Jurkat, Clone E6-1 (cell line): ENCODE measurements around the gene NANS. TPM values are rescaled to one million over a fixed set of nuclear protein-coding genes. Genes with fewer than 3 reads are reported as not detected.
"Not testable (repeated sequence)": the region's sequence is repeated elsewhere in the genome, so short reads cannot be mapped to it uniquely, and the experiment has no call there.

Experiments used
- DNase-seq: peaks from one replicate; pipeline ENCODE4 v3.0.0-alpha.2; 2011; ENCODE audit warnings: low read depth, low spot score
- H3K4me3 ChIP-seq: 2 replicates; pipeline ENCODE4 v1.5.1; 2011; ENCODE audit warnings: mild to moderate bottlenecking, low read length, control low read depth, moderate library complexity
- polyA plus RNA-seq: library from polyadenylated mRNA; unstranded; fragments of >200 nt; gene quantifications from one replicate; pipeline ENCODE4 v1.2.1, GENCODE V29; 2012; ENCODE audit warnings: missing spikeins; ENCODE audit not compliant: insufficient read length, insufficient read depth

The NANS gene, protein sequence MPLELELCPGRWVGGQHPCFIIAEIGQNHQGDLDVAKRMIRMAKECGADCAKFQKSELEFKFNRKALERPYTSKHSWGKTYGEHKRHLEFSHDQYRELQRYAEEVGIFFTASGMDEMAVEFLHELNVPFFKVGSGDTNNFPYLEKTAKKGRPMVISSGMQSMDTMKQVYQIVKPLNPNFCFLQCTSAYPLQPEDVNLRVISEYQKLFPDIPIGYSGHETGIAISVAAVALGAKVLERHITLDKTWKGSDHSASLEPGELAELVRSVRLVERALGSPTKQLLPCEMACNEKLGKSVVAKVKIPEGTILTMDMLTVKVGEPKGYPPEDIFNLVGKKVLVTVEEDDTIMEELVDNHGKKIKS
- polyA plus RNA-seq: 64.5 TPM

DNA sequence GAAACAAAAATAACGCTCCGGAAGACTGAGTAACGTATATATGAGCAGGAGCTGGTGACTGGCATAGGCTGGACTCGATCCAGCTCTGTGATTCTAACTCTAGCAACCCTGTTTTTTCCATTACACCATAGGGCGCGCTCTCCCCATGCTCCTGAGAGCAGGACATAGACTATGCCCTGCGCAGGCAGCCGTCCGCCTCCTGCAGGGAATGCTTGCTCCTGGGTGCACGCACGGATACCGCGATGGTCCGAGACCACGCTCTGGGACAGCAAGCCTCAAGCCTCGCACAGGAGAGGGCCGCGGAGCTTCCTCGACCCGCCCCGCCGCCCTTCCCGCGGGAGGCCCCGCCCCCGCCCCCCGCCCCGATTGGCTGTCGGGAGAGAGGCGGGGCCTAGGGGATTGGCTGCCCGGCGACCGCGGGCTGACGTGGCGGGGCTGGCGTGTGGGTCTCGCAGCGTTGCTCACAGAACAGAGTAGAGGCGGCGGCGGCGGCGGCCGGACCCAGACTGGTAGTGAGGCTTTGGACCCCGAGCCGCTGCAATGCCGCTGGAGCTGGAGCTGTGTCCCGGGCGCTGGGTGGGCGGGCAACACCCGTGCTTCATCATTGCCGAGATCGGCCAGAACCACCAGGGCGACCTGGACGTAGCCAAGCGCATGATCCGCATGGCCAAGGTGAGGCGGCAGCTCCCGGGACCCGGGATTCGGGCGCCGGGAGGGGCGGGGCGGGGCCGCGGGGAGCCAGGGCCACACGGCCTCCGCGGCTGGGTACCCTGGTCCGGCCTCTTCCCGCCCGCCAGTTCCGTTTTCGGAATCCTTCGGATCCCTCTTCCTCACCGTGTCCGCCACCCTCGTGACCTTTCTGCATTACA is at the start of gene NANS:
NANS (plus strand) TSS at position 464 of the 869 bp plus-strand sequence; CDS start at position 541, 77 bp downstream.
- peak within 1 kb of the TSS; percentile 80 for H3K4me3 ChIP-seq
- DNase-seq: peak; percentile 65

DNA sequence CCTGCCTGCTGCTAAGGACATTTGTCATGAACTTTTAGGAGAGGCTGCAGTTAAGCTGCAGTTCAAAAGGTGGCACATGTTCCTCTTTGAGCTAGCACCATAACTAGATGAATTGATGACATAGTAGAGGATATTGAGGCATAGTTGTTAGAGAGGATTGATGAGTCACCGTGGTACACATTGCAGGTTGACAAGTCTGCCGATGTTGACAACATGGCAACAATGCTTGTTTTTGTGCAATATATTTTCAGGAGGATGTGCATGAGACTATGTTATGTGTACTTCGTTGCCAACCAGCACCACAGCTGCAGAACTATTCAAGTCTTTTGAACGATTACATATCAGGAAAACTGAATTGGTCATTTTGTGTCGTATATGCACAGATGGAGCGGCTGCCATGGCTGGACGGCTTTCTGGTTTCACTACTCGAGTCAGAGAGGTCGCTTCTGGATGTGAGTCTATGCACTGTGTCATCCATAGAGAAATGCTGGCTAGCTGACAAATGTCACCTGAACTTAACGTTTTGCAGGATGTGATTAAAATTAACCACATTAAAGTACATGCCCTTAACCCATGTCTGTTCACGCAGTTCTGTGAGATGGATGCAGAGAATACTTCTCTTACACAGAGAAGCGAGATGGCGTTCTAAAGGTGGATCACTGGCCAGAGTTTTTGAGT is 49.1 kb upstream of the NANS start:
- no peak overlapping the region for H3K4me3 ChIP-seq
- no peak for DNase-seq

DNA sequence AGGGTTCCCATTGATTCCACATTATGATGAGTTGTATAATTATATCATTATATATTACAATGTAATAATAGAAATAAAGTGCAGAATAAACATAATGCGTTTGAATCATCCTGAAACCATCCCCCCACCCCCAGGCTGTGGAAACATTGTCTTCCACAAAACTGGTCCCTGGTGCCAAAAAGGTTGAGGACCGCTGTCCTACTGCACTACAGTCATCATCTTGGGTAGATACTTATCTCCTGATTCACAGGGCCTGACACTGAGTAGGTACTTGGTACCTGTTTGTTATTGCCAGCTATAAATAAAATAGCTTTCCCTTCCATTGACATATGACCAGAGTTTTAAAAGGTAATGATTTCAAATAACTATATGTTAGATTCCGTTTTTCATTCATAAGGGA is 47.8 kb upstream of the NANS start:
- DNase-seq: no peak
- no peak overlapping the region for H3K4me3 ChIP-seq

DNA sequence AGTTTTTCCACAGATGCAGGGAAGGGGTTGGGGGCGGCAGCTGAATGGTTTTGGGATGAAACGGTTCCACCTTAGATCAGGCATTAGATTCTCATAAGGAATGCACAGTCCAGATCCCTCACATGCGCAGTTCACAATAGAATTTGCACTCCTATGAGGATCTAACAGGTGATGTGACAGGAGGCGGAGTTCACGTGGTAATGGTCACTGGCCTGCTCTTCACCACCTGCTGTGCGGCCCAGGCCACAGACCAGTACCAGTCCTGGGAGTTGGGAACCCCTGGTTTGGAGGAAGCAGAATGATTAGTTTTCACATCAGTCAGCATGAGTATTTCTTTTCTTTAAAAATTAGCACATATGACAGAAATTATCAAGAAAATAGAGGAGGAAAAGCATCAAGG is 47.1 kb upstream of the NANS start:
- no peak for DNase-seq

DNA sequence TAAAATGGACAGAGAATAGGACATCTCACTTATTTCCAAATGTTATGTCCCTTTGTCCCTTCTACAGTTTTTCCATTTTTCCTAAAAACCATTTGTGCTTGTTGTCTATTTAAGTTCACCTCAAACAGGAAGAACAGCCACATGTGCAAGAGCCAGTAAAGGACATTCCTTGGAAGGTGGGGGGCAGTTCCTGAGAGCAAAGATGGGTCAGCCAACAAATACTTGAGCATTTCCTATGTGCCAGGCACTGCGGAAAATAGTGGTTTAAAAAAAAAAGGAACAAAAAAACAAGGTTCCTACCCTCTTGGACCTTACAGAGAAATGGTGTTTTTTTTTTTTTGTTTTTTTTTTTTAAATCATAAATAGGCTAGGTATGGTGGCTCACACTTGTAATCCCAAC is 46.6 kb upstream of the NANS start:
- H3K4me3 ChIP-seq: no peak overlapping the region
- DNase-seq: no peak

More for the DNA sequence above, 47.1 kb upstream of the NANS start:
- H3K4me3 ChIP-seq: no peak overlapping the region

DNA sequence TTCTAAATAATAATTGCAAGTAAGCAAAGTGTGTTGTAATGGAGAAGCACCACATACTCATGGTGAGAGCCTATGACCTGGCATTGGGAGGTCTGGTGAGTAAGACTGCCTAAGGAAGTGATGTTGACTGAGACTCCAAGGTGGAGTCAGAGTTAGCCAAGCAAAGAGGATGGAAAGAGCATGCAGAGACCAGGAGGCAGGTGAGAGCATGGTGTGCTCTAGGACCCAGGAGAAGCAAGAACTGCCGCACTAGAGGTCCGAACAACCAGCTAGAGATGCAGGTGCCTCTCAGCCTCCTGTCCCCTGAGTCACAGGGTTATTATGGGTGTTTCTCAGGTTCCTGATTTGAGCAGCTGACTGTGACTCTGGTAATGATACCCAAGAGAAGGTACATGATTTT is 46.1 kb upstream of the NANS start:
- DNase-seq: no peak
- H3K4me3 ChIP-seq: no peak overlapping the region

DNA sequence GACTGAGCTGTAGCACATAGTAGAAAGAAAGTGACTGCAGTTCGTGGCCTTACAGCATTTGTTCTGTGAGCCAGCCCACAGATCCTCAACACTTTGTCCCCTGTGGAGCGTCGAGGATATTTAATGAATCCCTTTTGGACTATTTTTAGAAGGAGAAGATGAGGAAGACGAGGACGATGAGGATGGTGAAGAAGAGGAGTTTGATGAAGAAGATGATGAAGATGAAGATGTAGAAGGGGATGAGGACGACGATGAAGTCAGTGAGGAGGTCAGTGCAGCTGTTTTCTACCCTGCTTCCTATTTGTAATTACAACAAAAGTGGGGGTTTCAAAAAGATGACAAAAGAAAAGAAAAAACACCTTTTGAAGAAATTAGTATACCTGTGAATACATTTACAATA is 45.4 kb upstream of the NANS start:
- H3K4me3 ChIP-seq: no peak overlapping the region
- DNase-seq: no peak

DNA sequence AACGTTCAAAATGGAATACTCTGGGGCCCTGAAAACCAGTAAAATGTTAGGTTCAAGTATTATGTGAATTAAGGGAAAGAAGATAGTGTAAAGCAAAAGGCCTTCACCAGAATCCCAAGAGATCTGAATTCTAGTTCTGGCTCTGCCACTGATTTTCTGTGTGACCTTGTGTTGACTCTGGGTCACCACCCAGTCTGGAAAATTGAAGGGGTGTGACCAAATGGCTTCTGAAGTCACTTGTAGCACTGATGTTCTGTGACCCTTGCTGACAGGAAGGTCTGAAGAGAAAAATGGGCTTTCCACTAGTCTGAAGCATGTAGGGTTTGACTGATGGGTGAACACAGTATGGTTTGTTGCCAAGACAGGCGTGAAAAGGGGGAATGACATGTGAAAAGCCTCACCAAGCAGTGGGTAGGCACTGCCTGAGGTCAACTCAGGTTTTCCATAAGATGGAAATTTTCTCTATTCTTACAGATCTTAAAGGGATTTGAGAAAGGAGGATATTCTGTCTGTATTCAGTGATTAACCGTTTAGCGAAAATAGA is 40.3 kb upstream of the NANS start:
- no peak for DNase-seq

DNA sequence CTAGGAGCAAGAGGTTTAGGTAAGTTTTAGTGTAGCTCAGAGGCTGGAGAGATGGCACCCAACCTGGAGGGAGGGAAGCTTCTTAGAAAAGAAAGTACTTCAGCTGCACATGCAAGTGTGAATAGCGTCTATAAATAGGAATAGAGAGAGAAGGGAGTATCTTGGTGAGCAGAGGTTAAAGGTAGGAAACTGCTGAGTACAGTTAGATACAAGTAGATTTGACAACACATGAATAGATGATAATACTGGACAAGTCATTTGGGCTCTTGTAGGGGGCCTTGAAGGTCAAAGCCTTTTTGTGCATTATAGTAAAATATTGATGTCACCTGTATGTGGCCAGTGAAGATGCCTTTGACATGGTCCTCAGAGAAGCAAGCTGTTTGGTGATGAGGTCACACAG is 39.2 kb upstream of the NANS start:
- DNase-seq: no peak
- H3K4me3 ChIP-seq: no peak overlapping the region

More for the DNA sequence above, 40.3 kb upstream of the NANS start:
- H3K4me3 ChIP-seq: no peak overlapping the region

DNA sequence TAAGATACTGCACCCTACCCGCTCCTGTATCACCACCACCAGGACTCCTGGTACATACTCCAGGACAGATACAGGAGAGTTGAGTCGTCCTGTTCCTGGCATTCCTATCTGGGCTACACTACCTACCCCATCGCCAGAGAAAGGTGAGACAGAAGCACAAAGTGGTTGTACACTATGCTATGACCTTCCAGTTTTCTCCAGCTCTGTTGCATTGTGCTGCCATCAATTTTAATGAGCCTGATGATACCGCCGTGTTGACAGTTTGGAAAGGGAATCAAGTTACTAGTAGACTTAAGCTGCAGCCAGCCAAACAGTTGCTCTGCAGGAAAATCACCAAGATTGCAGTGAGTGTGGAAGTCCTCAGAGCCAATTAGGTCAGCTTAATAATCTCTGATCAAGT is 38.2 kb upstream of the NANS start:
- no peak overlapping the region for H3K4me3 ChIP-seq
- no peak for DNase-seq

DNA sequence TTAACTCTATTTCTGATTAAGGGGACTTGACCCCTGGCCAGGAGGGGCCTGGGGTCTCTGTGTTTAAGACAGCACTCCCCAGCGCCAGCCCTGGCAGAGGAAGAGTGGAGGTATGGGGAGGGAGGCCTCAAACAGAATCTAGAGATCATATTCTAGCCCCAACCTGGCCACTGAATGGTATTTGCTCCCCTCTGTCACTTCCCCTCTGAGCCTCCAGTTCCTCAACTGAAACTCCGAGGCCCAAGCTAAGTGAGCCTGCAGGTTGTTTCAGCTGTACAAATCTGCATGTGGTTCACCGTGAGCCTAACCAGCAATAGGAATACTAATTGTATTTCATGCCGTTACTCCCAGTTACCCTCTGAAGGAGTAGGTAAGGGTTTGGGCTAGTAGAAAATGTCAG is 37.4 kb upstream of the NANS start:
- H3K4me3 ChIP-seq: no peak overlapping the region
- no peak for DNase-seq

DNA sequence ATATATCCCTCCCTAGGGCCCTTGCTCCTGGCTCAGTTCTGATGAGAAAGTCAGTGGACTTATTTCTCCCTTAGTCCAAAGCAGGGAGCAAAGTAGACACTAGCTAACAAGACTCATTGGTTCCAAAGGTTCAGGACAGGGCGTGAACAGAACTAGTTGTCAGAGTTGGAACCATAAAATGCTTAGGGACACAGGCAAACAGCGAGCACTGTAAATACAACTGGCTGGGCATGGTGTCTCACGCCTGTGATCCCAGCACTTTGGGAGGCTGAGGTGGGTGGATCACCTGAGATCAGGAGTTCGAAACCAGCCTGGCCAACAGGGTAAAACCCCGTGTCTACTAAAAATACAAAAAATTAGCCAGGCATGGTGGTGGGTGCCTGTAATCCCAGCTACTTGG is 36.7 kb upstream of the NANS start:
- DNase-seq, H3K4me3 ChIP-seq: not testable (repeated sequence)

DNA sequence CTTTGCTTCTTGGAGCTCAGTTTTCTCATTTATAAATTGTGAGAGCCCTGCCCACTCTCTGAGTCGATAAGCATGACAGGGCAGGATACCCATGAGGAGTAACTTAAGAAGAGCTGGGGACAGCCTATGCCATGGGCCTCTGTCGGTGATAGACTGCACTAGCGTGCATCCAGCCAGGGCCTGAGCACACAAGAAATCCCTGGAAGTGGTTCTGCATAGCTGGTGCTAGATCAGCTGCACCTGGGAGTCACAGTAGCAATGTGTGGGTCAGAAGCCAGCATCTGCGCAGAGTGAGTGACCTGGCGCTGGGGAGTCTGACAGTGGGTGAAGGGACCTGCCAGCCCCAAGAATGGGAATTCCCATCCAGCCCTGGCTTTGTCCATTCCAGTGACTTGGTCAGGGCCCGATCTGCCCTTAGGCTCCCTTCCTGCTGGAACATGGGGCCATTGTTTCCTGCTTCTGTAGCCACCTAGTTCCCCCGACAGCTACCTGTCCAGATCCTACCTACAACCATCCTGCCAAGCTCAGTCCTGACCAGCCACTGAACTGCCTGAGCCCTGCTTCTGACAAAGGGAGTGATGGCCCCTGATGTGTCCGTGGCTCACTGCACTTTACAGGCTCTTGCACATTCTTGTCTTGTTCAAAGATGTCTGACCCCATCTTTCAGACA is 35.9 kb upstream of the NANS start:
- no peak for DNase-seq
- no peak overlapping the region for H3K4me3 ChIP-seq

DNA sequence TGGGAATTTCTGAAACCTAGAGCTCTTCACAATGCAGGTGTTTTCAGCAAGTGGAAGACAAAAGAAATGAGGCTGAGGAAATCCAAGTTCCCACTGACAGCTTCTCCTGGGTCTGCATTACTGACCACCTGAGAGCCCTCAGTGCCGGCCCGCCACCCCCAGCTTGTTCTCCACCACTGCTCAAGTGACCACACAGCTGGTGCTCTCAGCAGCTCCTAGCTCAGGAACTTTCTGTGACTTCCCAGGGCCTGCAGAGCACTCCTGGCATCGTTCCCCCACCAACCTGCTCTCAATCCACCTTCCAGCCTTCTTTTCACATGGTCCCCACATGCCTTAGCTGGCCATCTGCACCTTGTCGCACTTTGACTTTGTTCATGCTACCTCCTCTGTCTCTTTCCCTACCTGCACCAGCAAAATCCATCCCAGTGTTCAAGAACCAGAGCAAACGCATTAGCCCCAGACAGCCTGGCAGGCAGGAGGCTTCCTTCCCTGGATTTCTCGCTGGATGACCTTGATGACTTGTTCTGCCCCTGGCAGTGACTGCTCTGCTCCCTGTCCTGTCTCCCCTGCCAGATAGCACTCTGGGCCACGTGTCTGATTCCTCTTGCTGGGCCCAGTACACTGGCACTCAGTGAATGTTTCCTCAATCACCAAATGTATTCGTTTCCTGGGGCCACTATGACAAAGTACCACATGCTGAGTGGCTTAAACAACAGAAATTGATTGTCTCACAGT is 35.1 kb upstream of the NANS start:
- no peak for DNase-seq
- H3K4me3 ChIP-seq: no peak overlapping the region

DNA sequence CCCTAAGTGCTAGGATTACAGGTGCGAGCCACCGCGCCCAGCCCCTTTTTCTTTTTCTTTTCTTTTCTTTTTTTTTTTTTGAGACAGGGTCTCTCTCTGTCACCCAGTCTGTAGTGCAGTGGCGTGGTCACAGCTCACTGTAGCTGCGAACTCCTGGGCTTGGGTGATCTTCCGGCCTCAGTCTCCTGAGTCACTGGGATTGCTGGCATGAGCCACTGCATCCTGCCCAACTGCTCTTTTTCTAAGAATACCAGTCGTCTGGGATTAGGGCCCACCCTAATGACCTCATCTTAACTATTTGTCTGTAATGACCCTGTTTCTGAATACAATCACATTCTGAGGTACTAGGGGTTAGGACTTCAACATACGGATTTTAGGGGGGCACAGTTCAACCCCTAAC is 34.1 kb upstream of the NANS start:
- DNase-seq: no peak
- no peak overlapping the region for H3K4me3 ChIP-seq

DNA sequence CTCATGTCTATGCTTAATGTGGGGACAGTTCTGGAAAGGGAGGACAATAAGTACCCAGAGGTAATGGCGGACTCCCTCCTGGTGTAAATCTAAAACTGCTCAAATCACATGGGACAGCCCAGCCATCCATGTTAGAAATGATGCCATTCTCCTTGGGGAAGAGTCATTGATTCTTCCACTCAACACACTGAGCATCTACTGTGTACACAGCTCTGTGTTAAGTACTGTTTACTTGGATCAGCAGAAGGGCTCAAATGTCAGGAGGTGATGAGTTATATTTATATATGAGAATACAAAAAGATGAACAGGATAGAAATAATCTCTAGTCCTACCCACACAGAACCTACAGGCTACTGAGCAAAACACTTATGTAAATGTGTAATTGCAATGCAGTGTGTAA is 31.8 kb upstream of the NANS start:
- no peak for DNase-seq

DNA sequence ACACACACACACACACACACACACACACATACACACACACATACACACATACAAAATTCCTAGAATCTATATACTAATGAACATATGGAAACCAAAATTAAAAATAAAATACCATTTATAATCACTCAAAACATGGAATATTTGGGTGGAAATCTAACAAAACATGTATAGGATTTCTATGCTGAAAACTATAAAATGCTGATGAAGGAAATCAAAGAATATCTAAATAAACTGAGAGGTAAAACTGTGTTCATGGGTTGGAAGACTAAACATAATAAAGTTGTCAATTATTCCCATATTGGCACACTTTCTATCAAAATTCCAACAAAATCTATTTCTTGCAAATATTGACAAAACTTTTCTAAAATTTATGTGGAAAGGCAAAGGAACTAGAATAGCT is 25.4 kb upstream of the NANS start:
- H3K4me3 ChIP-seq: no peak overlapping the region

More for the DNA sequence above, 31.8 kb upstream of the NANS start:
- H3K4me3 ChIP-seq: no peak overlapping the region

DNA sequence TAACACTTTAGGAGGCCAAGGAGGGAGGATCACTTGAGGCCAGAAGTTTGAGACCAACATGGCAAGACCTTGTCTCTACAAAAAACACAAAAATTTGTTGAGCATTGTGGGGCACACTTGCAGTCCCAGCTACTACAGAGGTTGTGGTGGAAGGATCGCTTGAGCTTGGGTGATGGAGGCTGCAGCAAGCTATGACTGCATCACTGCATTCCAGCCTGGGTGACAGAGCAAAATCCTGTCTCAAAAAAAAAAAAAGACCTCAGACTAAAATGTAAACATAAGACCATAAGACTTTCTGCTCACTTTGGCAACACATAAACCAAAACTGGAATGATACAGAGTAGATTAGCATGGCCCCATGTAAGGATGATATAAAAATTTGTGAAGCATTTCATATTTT is 24.6 kb upstream of the NANS start:
- no peak for DNase-seq

More for the DNA sequence above, 25.4 kb upstream of the NANS start:
- DNase-seq: no peak

More for the DNA sequence above, 24.6 kb upstream of the NANS start:
- no peak overlapping the region for H3K4me3 ChIP-seq
